Uterus (tissue), 2 donors: ENCODE results near the gene CDYL.

ENCODE experiments used
- POLR2A ChIP-seq, 2 donors: fragments of 450-650 bp; IDR thresholded peaks; one replicate each; pipeline ENCODE4 v1.6.1; 2016; ENCODE audit warnings: antibody characterized with exemption in 2 of 2, mild to moderate bottlenecking in 1 of 2, moderate library complexity in 1 of 2
- TF ChIP-seq, protein P1 (sequence below), 4 experiments: fragments of 200-600 bp in 2 of 4; fragments of 450-650 bp in 2 of 4; sonication (generic) in 2 of 4; IDR thresholded peaks; one replicate each; pipeline ENCODE4 v1.5.1; 2016 to 2019; ENCODE audit warnings: antibody characterized with exemption in 4 of 4, mild to moderate bottlenecking in 2 of 4, moderate library complexity in 1 of 4

DNA sequence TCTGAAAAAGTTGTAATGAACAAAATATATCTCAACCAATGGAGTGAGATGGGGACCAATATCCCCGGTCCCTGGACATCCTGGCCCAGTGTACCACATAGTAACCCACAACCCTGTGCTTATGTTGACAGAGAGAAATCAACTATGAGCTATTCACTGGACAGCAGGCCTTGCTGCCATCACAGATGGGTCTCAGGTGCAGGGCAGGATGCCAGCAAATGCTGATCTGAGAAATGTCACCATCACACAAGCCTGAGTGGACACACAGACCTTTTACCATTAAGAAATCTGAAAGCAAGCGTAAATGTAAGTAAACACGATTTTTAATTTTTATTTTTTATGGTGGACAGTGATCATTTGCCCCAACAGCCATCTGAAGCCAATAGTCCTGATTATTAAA, 218.5 kb downstream of the CDYL start:
- TF ChIP-seq, protein P1, sequence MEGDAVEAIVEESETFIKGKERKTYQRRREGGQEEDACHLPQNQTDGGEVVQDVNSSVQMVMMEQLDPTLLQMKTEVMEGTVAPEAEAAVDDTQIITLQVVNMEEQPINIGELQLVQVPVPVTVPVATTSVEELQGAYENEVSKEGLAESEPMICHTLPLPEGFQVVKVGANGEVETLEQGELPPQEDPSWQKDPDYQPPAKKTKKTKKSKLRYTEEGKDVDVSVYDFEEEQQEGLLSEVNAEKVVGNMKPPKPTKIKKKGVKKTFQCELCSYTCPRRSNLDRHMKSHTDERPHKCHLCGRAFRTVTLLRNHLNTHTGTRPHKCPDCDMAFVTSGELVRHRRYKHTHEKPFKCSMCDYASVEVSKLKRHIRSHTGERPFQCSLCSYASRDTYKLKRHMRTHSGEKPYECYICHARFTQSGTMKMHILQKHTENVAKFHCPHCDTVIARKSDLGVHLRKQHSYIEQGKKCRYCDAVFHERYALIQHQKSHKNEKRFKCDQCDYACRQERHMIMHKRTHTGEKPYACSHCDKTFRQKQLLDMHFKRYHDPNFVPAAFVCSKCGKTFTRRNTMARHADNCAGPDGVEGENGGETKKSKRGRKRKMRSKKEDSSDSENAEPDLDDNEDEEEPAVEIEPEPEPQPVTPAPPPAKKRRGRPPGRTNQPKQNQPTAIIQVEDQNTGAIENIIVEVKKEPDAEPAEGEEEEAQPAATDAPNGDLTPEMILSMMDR (IDR thresholded peaks at IDR 0.05) = no peak
- TF ChIP-seq POLR2A (IDR thresholded peaks at IDR 0.05) = no peak
